ENCODE data around the gene VPS37B. TPM values are rescaled to one million over a fixed set of nuclear protein-coding genes. Genes with fewer than 3 reads are reported as not detected.

VPS37B gene
- total RNA-seq, 1 donor from 2014 or later: 24.4 TPM

GRCh38 chr12:122929812-122930211 lies 33.9 kb upstream of the VPS37B start:
- H3K27ac Mint-ChIP-seq (ENCODE audit: unreplicated experiment): no peak overlapping the region
- H3K36me3 Mint-ChIP-seq (ENCODE audit: low read depth): peaks cover 2% of the 10 kb centered on the region
- no peaks in the 10 kb centered on the region for H3K4me1 Mint-ChIP-seq (ENCODE audit: low read depth)
- H3K27me3 Mint-ChIP-seq (ENCODE audit: low read depth): no peaks in the 10 kb centered on the region
- no peak overlapping the region for H3K4me3 Mint-ChIP-seq (ENCODE audit: unreplicated experiment)
- TF ChIP-seq CTCF (IDR thresholded peaks at IDR 0.05): no peak
- H3K9me3 Mint-ChIP-seq (ENCODE audit: low read depth): no peaks in the 10 kb centered on the region
- no peak for DNase-seq (ENCODE audit: low spot score)

GRCh38 chr12:122929148-122929538 lies 33.2 kb upstream of the VPS37B start:
- no peaks in the 10 kb centered on the region for H3K4me1 Mint-ChIP-seq (ENCODE audit: low read depth)
- H3K36me3 Mint-ChIP-seq (ENCODE audit: low read depth): peaks cover 5% of the 10 kb centered on the region
- DNase-seq (ENCODE audit: low spot score): no peak
- no peak overlapping the region for H3K27ac Mint-ChIP-seq (ENCODE audit: unreplicated experiment)
- H3K4me3 Mint-ChIP-seq (ENCODE audit: unreplicated experiment): no peak overlapping the region
- no peaks in the 10 kb centered on the region for H3K9me3 Mint-ChIP-seq (ENCODE audit: low read depth)
- H3K27me3 Mint-ChIP-seq (ENCODE audit: low read depth): no peaks in the 10 kb centered on the region
- TF ChIP-seq CTCF (IDR thresholded peaks at IDR 0.05): no peak

- H3K36me3 Mint-ChIP-seq (ENCODE audit: low read depth): peaks cover 5% of the 10 kb centered on the region
- H3K27me3 Mint-ChIP-seq (ENCODE audit: low read depth): no peaks in the 10 kb centered on the region
- no peaks in the 10 kb centered on the region for H3K4me1 Mint-ChIP-seq (ENCODE audit: low read depth)
- no peak overlapping the region for H3K4me3 Mint-ChIP-seq (ENCODE audit: unreplicated experiment)
- H3K9me3 Mint-ChIP-seq (ENCODE audit: low read depth): no peaks in the 10 kb centered on the region
- no peak overlapping the region for H3K27ac Mint-ChIP-seq (ENCODE audit: unreplicated experiment)
- TF ChIP-seq CTCF (IDR thresholded peaks at IDR 0.05): no peak
- DNase-seq (ENCODE audit: low spot score): no peak
Measured at GRCh38 chr12:122928404-122929147, 32.7 kb upstream of the VPS37B start.

GRCh38 chr12:122927756-122928403 lies 32.0 kb upstream of the VPS37B start:
- Mint-ChIP-seq H3K27me3 (ENCODE audit: low read depth) (no peaks in the 10 kb centered on the region), H3K27ac (ENCODE audit: unreplicated experiment) (no peak overlapping the region), H3K9me3 (ENCODE audit: low read depth) (no peaks in the 10 kb centered on the region), H3K36me3 (ENCODE audit: low read depth) (peaks cover 5% of the 10 kb centered on the region), H3K4me1 (ENCODE audit: low read depth) (no peaks in the 10 kb centered on the region), H3K4me3 (ENCODE audit: unreplicated experiment) (no peak overlapping the region)
- no peak for DNase-seq (ENCODE audit: low spot score)
- TF ChIP-seq CTCF (IDR thresholded peaks at IDR 0.05): no peak

GRCh38 chr12:122921917-122922316 lies 26.0 kb upstream of the VPS37B start:
- Mint-ChIP-seq H3K4me3 (ENCODE audit: unreplicated experiment) (no peak overlapping the region), H3K36me3 (ENCODE audit: low read depth) (peaks cover 3% of the 10 kb centered on the region), H3K9me3 (ENCODE audit: low read depth) (no peaks in the 10 kb centered on the region), H3K27me3 (ENCODE audit: low read depth) (no peaks in the 10 kb centered on the region), H3K27ac (ENCODE audit: unreplicated experiment) (no peak overlapping the region), H3K4me1 (ENCODE audit: low read depth) (peaks cover 26% of the 10 kb centered on the region)
- no peak for TF ChIP-seq CTCF (IDR thresholded peaks at IDR 0.05)
- DNase-seq (ENCODE audit: low spot score): no peak
